ENCODE data around the gene RRN3. TPM values are rescaled to one million over a fixed set of nuclear protein-coding genes. Genes with fewer than 3 reads are reported as not detected.
"Not testable (repeated sequence)": the region's sequence is repeated elsewhere in the genome, so short reads cannot be mapped to it uniquely, and the experiment has no call there.

The RRN3 gene
- total RNA-seq, 1 experiment from 2014 or later, result 49.9 TPM

GRCh38 chr16:15051387-15051951 is 42.6 kb downstream of the RRN3 start:
- no peak for DNase-seq (ENCODE audit: low read depth)

GRCh38 chr16:15050440-15050839 is 43.6 kb downstream of the RRN3 start:
- not testable (repeated sequence) for DNase-seq (ENCODE audit: low read depth)

- DNase-seq (ENCODE audit: low read depth), result no peak
These were observed 44.4 kb downstream of the RRN3 start for GRCh38 chr16:15049581-15050180.

- no peak for DNase-seq (ENCODE audit: low read depth)
These were observed 47.2 kb downstream of the RRN3 start for GRCh38 chr16:15046692-15047376.

GRCh38 chr16:15045270-15045669 is 48.8 kb downstream of the RRN3 start:
- not testable (repeated sequence) for DNase-seq (ENCODE audit: low read depth)

- no peak for DNase-seq (ENCODE audit: low read depth)
These were observed 49.8 kb downstream of the RRN3 start for GRCh38 chr16:15044286-15044685.

- DNase-seq (ENCODE audit: low read depth), result peak; percentile 41
These were observed 50.7 kb downstream of the RRN3 start for GRCh38 chr16:15043344-15043743.

- DNase-seq (ENCODE audit: low read depth), result peak; percentile 18
These were observed 52.6 kb downstream of the RRN3 start for GRCh38 chr16:15041271-15042004.

- DNase-seq (ENCODE audit: low read depth), result no peak
These were observed 55.4 kb downstream of the RRN3 start for GRCh38 chr16:15038689-15039088.

- DNase-seq (ENCODE audit: low read depth), result no peak
These were observed 56.3 kb downstream of the RRN3 start for GRCh38 chr16:15037745-15038144.

- DNase-seq (ENCODE audit: low read depth), result no peak
These were observed 57.1 kb downstream of the RRN3 start for GRCh38 chr16:15037003-15037402.

- DNase-seq (ENCODE audit: low read depth), result no peak
These were observed 58.8 kb downstream of the RRN3 start for GRCh38 chr16:15035163-15035729.

- DNase-seq (ENCODE audit: low read depth), result no peak
These were observed 59.6 kb downstream of the RRN3 start for GRCh38 chr16:15034266-15035162.

GRCh38 chr16:15033309-15033707 is 60.8 kb downstream of the RRN3 start:
- DNase-seq (ENCODE audit: low read depth), result no peak

GRCh38 chr16:15032547-15033308 is 61.3 kb downstream of the RRN3 start:
- DNase-seq (ENCODE audit: low read depth), result peak; percentile 58

- DNase-seq (ENCODE audit: low read depth), result no peak
These were observed 62.5 kb downstream of the RRN3 start for GRCh38 chr16:15031586-15031985.

- DNase-seq (ENCODE audit: low read depth), result no peak
These were observed 62.9 kb downstream of the RRN3 start for GRCh38 chr16:15031179-15031578.

GRCh38 chr16:15029749-15030148 is 64.3 kb downstream of the RRN3 start:
- DNase-seq (ENCODE audit: low read depth), result not testable (repeated sequence)

- DNase-seq (ENCODE audit: low read depth), result peak; percentile 13
These were observed 65.0 kb downstream of the RRN3 start for GRCh38 chr16:15028801-15029698.
